Activated B cell treated with CpG ODN at 0.5 μM for 24 hours (primary cell): ENCODE data around the gene AGBL4. TPM values are rescaled to one million over a fixed set of nuclear protein-coding genes. Genes with fewer than 3 reads are reported as not detected.

Experiments used
- ATAC-seq: fragments of 200-7000 bp; cut with Tn5 transposase; one replicate; pipeline ENCODE4 v1.10.0; 2021; ENCODE audit warnings: low read depth, mild to moderate bottlenecking, moderate library complexity
- CTCF ChIA-PET: fragments of 350-600 bp; sonication (Branson Sonifier 250); formaldehyde crosslinking; loops from one replicate; lab custom pipeline; 2021; ENCODE audit warnings: antibody characterized with exemption; lab: Charles Lee
- POLR2A ChIA-PET: fragments of 350-600 bp; sonication (Branson Sonifier 250); formaldehyde crosslinking; loops from one replicate; lab custom pipeline; 2021; ENCODE audit warnings: antibody characterized with exemption; lab: Charles Lee
- DNase-seq: peaks from one replicate; pipeline ENCODE4 v3.0.0; 2022
- H3K27ac Mint-ChIP-seq: one replicate; pipeline ENCODE4 v1.8.0; 2020; ENCODE audit warnings: mixed read lengths
- H3K27me3 Mint-ChIP-seq: one replicate; pipeline ENCODE4 v1.8.0; 2021; ENCODE audit warnings: mixed read lengths
- H3K36me3 Mint-ChIP-seq: one replicate; pipeline ENCODE4 v1.8.0; 2021; ENCODE audit warnings: low read depth, mixed read lengths
- H3K4me1 Mint-ChIP-seq: one replicate; pipeline ENCODE4 v1.8.0; 2021; ENCODE audit warnings: mixed read lengths
- H3K4me3 Mint-ChIP-seq: one replicate; pipeline ENCODE4 v1.8.0; 2020; ENCODE audit warnings: mild to moderate bottlenecking, mixed read lengths
- H3K9me3 Mint-ChIP-seq: one replicate; pipeline ENCODE4 v1.8.0; 2020; ENCODE audit warnings: mixed read lengths
- intact Hi-C: fragments of 100-400 bp; cut with micrococcal nuclease; formaldehyde crosslinking; loops from one replicate; pipeline ENCODE4 v1.15.1; 2024
- total RNA-seq: library from RNA; stranded (reverse); gene quantifications from 2 replicates; pipeline ENCODE4 v1.2.3, GENCODE V29; 2022
- TF ChIP-seq, protein P1 (sequence below): fragments of 200-600 bp; IDR thresholded peaks from one replicate; pipeline ENCODE4 v1.8.0; 2022; ENCODE audit warnings: antibody characterized with exemption, mild to moderate bottlenecking

Gene AGBL4
- total RNA-seq, 1 donor from 2014 or later, result 0.24 TPM

DNA sequence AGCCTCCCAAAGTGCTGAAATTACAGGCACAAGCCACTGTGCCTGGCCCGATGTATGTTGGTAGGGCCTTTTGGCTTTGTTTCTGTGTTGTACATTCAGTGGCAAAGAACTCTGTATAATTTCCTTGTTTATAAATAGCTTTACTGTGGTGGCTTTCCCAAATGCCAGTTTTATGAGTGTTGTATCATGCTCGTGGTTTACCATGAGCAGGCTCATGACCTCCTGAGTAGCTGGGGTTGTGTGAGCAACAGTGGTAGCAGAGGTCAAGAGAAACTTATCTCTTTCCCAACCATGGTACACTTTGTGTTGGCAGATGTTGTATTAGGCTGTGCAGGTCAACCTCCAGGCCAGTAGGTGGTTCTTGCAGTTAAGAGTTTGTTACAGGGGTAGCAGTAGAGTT lies 826.7 kb downstream of the AGBL4 start:
- ChIA-PET CTCF (no interaction called here), POLR2A (no interaction called here)
- no peak for ATAC-seq
- Mint-ChIP-seq H3K4me1 (no peaks in the 10 kb centered on the region), H3K4me3 (no peak overlapping the region), H3K9me3 (peaks cover 24% of the 10 kb centered on the region), H3K27ac (no peak overlapping the region), H3K36me3 (no peaks in the 10 kb centered on the region), H3K27me3 (no peaks in the 10 kb centered on the region)
- intact Hi-C loops, result no loop called here
- TF ChIP-seq, protein P1, sequence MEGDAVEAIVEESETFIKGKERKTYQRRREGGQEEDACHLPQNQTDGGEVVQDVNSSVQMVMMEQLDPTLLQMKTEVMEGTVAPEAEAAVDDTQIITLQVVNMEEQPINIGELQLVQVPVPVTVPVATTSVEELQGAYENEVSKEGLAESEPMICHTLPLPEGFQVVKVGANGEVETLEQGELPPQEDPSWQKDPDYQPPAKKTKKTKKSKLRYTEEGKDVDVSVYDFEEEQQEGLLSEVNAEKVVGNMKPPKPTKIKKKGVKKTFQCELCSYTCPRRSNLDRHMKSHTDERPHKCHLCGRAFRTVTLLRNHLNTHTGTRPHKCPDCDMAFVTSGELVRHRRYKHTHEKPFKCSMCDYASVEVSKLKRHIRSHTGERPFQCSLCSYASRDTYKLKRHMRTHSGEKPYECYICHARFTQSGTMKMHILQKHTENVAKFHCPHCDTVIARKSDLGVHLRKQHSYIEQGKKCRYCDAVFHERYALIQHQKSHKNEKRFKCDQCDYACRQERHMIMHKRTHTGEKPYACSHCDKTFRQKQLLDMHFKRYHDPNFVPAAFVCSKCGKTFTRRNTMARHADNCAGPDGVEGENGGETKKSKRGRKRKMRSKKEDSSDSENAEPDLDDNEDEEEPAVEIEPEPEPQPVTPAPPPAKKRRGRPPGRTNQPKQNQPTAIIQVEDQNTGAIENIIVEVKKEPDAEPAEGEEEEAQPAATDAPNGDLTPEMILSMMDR, result no peak
- DNase-seq, result no peak

DNA sequence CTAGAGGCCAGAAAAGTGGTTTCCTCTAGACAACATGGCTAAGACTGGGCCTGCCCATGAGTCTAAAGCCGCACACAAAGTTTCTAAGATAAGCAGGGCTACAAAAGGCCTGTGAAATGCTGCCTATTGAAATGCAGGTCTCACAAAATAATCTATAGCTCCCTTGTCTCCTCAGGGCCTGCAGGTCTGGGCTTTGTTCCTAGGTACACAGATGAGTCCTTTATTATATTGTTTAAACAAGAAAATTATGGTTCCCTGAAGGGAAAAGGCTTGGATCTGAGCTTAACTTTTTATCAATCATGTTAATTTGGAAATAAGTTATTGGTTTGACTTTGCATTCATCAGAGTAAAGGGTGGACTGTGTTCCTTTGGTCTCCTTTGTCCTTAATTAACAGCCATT lies 833.6 kb downstream of the AGBL4 start:
- DNase-seq (no peak), ATAC-seq (no peak)
- TF ChIP-seq, protein P1, result no peak
- intact Hi-C loops, result no loop called here
- no peak overlapping the region for H3K4me3 Mint-ChIP-seq
- peaks cover 20% of the 10 kb centered on the region for H3K9me3 Mint-ChIP-seq
- H3K4me1 Mint-ChIP-seq, result no peaks in the 10 kb centered on the region
- no peaks in the 10 kb centered on the region for H3K36me3 Mint-ChIP-seq
- no peak overlapping the region for H3K27ac Mint-ChIP-seq
- CTCF ChIA-PET, result no interaction called here
- POLR2A ChIA-PET, result no interaction called here
- no peaks in the 10 kb centered on the region for H3K27me3 Mint-ChIP-seq

DNA sequence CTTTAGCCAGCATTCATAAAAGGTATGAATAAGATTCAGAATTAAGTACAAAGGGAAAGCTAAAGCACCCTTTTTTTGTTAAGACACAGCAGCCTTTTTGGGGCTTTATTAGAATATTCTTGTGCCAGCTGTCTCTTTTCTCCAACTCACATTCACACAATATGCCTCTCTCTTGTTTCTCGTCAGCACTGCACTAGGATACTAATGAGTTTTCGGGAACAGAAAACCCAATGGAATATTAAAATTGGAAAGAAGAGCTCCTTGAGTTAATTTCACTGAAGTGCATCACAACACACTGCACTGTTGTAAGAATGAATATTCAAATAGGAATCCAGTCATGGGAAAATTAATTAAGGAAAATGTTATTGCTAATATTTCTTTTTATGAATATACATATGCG lies 836.7 kb downstream of the AGBL4 start:
- ChIA-PET POLR2A (no interaction called here), CTCF (no interaction called here)
- H3K4me3 Mint-ChIP-seq, result no peak overlapping the region
- H3K36me3 Mint-ChIP-seq, result no peaks in the 10 kb centered on the region
- intact Hi-C loops, result no loop called here
- TF ChIP-seq, protein P1, result no peak
- ATAC-seq (no peak), DNase-seq (no peak)
- H3K4me1 Mint-ChIP-seq, result no peaks in the 10 kb centered on the region
- H3K27me3 Mint-ChIP-seq, result no peaks in the 10 kb centered on the region
- H3K9me3 Mint-ChIP-seq, result peaks cover 8% of the 10 kb centered on the region
- no peak overlapping the region for H3K27ac Mint-ChIP-seq

DNA sequence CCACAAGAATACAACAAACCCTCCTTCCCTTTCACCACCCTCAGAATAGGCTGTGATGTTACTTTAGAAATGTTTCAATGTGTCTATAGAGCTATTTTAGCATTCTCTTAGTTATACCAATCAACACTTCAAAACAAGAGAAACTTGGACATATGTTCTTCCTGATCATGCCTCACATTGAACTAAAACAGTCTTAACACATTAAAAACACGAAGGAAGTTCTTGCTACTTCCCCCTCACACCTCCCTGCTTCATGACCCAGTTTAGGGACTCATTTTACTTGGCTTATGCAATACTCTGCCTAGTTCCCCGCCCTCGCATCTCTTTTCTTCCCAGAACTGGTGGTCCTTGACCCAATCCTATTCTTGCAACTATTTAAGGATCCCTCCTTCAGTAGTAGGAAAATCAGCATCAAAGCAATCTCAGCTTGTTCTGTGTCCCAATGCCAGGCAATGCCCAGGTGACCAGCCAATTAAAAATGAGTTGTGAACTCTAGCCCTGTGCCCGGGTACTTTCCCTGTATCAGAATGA lies 838.2 kb downstream of the AGBL4 start:
- peaks cover 6% of the 10 kb centered on the region for H3K9me3 Mint-ChIP-seq
- ATAC-seq (no peak), DNase-seq (no peak)
- H3K36me3 Mint-ChIP-seq, result no peaks in the 10 kb centered on the region
- TF ChIP-seq, protein P1, result no peak
- H3K4me3 Mint-ChIP-seq, result no peak overlapping the region
- H3K27me3 Mint-ChIP-seq, result no peaks in the 10 kb centered on the region
- H3K4me1 Mint-ChIP-seq, result no peaks in the 10 kb centered on the region
- no peak overlapping the region for H3K27ac Mint-ChIP-seq
- intact Hi-C loops, result no loop called here
- CTCF ChIA-PET, result no interaction called here
- POLR2A ChIA-PET, result no interaction called here

DNA sequence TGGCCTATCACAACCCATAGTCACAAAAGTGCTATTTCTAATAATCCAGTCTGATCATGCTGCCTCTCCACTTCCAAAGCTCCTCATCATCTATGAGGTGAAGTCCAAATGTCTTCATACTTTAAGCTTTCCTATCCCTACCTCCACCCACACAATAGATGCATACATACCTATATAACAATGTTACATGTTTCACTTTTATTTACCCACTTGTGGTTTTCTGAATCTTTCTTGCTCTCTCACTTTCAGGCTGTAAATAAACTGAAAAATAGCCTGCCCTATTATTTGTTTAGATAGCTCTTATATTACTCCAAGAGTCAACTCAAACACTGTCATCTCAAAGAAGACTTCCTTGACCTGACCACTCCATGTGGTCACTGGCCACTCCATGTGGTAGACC lies 840.3 kb downstream of the AGBL4 start:
- intact Hi-C loops, result no loop called here
- Mint-ChIP-seq H3K9me3 (peaks cover 6% of the 10 kb centered on the region), H3K27ac (no peak overlapping the region), H3K36me3 (no peaks in the 10 kb centered on the region), H3K4me1 (no peaks in the 10 kb centered on the region), H3K4me3 (no peak overlapping the region), H3K27me3 (no peaks in the 10 kb centered on the region)
- TF ChIP-seq, protein P1, result no peak
- no peak for ATAC-seq
- POLR2A ChIA-PET, result no interaction called here
- no peak for DNase-seq
- CTCF ChIA-PET, result no interaction called here
